ENCODE results near the gene PREX1.

GRCh38 chr20:48875233-48875913 is 47.6 kb upstream of the PREX1 start:
- TF ChIP-seq POLR2A (IDR thresholded peaks at IDR 0.05; ENCODE audit: low read length) (no peak), GATA1 (IDR thresholded peaks at IDR 0.05; ENCODE audit: low read depth, low read length) (no peak)

Measured in erythroblast (primary cell).